ENCODE measurements around the gene ENC1. TPM values are rescaled to one million over a fixed set of nuclear protein-coding genes. Genes with fewer than 3 reads are reported as not detected.

The ENC1 gene
- total RNA-seq, 4 donors from 2014 or later = 2.8 to 20.4 (median 6.9) TPM

DNA sequence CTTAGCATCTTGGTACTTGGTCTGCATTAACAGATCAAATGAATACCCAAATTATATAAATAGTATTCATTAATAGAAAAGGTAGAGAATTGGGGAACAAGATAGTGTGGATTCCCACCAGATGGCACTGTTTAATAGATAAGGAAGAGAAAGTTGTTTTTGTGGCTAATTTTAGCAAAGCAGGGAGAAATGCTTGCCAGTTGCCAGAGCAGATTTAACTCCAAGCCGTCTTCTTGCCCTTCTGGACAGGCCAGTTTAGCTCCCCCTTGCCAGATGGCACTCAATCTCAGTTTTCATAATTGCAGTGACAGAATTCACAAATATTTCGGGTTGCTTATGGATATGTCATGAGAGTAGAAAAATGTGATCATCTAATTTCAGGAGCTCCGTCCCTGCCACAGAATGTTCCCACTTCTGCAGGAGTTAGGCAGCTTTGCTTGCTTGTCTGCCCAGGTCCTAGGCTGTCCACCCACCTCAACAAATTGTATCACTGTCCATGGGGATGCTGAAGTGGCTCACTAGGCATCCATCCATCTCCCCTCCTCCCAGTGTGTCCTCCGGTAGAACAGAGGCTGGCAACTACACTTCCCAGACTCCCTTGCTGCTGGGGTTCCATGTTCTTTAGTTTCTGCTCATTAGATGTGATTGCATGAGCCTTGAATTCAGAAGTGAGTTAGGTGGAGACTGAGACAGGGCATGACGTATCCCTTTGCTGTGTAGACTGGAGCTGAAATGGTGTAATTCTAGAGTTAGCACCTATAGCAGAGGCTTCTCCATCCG lies 32.7 kb upstream of the ENC1 start:
- TF ChIP-seq CTCF (IDR thresholded peaks at IDR 0.05; ENCODE audit: low read depth) = no peak

DNA sequence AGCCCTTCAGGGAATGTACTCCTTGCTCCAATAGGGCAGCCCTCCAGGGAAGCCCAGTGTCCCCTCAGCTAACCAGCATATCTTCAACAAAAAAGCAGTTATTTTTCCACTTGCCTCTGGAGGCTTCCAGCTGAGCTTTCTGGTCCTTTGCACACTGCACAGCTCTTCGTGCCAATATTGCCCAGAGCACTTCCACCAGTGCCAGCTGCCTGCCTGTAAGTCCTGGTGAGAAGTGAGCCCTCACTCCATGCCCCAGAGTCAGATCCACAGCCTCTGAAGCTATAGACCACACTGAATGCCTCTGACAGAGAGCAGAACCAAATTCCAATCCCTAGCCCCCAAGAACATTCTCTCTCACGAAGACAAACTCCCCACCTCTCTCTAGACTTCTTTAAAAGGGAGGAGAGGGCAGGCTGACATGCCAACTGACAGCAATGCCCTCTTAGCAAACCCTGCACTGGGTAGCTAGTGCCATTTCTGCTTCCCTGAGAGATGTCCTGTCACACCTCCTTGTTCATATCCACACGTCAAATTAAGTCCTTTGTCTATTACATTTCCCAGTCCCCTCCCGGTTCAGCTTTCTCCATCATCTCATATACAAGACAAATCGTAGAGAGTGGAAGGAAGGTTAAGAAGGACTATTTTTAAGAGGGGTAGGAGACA lies 31.8 kb upstream of the ENC1 start:
- TF ChIP-seq CTCF (IDR thresholded peaks at IDR 0.05; ENCODE audit: low read depth) = no peak

DNA sequence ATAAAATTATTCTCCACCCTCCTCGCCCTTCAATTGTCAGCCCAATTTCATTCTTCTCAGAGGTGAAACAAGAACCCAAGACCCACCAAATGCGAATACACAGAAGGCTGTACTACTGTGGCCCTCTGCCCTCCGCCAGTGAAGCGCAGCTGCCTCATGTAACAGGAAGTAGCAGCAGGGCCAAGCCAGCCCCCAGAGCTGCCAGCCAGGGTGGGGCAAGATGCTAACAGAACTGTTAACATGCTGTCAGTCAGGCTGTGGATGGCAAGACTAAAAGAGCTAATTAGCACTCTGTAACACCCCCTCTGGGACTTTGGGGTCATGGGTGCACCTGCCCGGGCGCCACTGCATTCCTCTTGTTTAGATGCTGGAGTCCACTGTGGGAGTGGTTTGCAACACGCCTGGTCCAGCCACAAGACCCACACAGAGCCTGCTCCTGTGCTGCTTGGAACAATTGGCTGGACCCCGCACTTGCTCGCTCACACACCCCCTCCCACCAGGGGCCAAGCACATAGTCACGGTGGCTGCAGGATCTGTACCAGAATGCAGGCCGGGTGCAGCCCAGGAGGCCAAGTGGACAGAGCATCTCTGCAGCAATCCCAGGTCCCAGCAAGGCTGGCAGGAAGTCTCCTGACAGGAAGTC lies 30.0 kb upstream of the ENC1 start:
- TF ChIP-seq CTCF (IDR thresholded peaks at IDR 0.05; ENCODE audit: low read depth) = no peak

DNA sequence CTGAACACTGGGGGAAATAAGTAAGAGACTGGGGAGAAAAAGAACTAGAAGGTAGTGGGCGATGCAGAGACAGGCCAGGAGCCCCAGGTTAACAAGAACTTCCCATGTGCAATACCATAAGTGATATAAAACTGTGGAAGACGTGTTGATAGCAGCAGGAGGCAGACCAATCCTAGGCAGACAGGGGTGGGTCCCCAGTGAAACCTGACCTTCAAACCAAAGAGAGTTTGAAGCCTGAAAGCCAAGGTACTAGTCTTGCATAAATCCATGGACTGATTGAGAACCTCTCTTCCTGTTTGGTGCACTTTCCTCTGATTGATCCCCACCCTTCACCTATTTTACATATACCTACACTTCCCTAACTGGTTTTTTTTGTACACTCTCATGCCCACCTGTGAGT lies 29.3 kb upstream of the ENC1 start:
- TF ChIP-seq CTCF (IDR thresholded peaks at IDR 0.05; ENCODE audit: low read depth) = no peak

DNA sequence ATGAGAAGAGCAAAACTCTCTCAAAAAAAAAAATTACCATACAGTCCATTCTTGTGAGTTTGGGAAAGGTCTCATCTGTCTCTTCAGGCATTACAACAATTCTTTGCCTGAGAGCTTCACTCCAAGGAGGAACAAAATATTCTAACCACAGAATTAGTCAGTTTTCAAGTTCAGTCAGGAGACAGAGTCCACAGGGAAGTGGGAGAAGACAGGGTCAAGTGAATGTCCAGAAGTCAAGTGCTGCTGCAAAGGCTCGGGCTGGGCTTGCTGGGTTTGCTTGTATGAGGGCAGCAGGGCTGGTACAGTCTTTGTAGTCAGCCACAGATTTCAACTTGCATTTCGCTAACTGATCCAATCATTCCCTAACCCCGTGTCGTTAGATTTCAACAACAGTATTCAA lies 26.9 kb upstream of the ENC1 start:
- TF ChIP-seq CTCF (IDR thresholded peaks at IDR 0.05; ENCODE audit: low read depth) = no peak

DNA sequence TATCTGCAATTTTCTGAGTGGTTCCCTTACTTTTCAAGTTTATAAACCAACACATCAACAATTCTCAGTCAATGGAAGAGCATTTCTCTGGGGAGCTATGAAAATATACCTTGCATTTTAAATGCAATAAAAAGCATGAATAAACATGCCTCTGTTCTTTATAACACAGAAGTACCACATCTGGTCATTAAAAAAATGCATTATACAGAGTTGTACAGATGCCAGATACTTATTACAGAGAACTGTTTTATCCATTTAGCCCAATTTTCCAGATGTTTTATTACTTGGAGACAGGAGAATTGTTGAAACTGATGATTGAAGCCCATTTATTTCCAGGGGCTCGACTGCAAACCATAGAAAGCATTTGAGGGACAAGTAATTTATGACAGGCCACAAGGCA lies 25.3 kb upstream of the ENC1 start:
- no peak for TF ChIP-seq CTCF (IDR thresholded peaks at IDR 0.05; ENCODE audit: low read depth)

DNA sequence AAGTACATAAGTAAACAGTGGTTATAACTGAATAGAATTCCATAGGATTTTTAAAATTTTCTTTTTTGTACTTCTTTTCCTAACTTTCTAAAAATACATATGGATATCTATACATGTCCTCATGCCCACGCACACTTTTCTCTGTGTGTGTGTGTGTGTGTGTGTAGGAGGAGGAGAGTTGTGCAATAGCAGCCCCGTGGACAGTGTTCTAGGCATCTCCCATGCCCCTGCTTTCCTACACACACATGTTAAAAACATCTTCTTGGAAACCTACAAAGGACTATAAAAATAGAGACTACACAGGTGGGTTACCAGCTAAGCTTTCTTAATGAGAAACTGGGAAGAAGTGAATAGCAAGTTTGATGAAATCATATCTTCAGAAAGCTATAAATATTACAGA lies 24.7 kb upstream of the ENC1 start:
- no peak for TF ChIP-seq CTCF (IDR thresholded peaks at IDR 0.05; ENCODE audit: low read depth)
